Calu3 (cell line): ENCODE results near the gene RASSF9. TPM values are rescaled to one million over a fixed set of nuclear protein-coding genes. Genes with fewer than 3 reads are reported as not detected.
A peak's percentile ranks its signal among the peaks of the same experiment; 100 is the strongest.

ENCODE experiments used
- BruUV-seq: library from RNA; stranded (reverse); fragments of 400-500 nt; replicated peaks from 2 replicates; lab custom pipeline; 2021; lab: Mats Ljungman, UMichigan
- CTCF ChIA-PET: fragments of 300-600 bp; sonication (Branson Sonifier 250); formaldehyde crosslinking; loops from one replicate; lab custom pipeline; 2022; ENCODE audit warnings: antibody characterized with exemption; lab: Charles Lee
- DNase-seq: peaks from one replicate; pipeline ENCODE4 v3.0.0; 2022
- H3K27ac Mint-ChIP-seq: one replicate; pipeline ENCODE4 v1.8.0; 2022; ENCODE audit warnings: mixed read lengths; ENCODE audit not compliant: unreplicated experiment
- H3K27me3 Mint-ChIP-seq: one replicate; pipeline ENCODE4 v1.8.0; 2022; ENCODE audit warnings: mixed read lengths; ENCODE audit not compliant: unreplicated experiment
- H3K36me3 Mint-ChIP-seq: one replicate; pipeline ENCODE4 v1.8.0; 2022; ENCODE audit warnings: mild to moderate bottlenecking, moderate library complexity, mixed read lengths; ENCODE audit not compliant: insufficient read depth, unreplicated experiment
- H3K4me1 Mint-ChIP-seq: one replicate; pipeline ENCODE4 v1.8.0; 2022; ENCODE audit warnings: mild to moderate bottlenecking, low read depth, mixed read lengths; ENCODE audit not compliant: unreplicated experiment
- H3K4me3 Mint-ChIP-seq: one replicate; pipeline ENCODE4 v1.8.0; 2022; ENCODE audit warnings: mild to moderate bottlenecking, low read depth, moderate library complexity, mixed read lengths; ENCODE audit not compliant: unreplicated experiment
- H3K9me3 Mint-ChIP-seq: one replicate; pipeline ENCODE4 v1.8.0; 2022; ENCODE audit warnings: low read depth, mixed read lengths; ENCODE audit not compliant: unreplicated experiment
- intact Hi-C: fragments of 100-400 bp; cut with micrococcal nuclease; formaldehyde crosslinking; loops from one replicate; pipeline ENCODE4 v1.10.0; 2022; ENCODE audit not compliant: unreplicated experiment
- total RNA-seq: library from RNA; stranded (reverse); gene quantifications from 2 replicates; pipeline ENCODE4 v1.2.3, GENCODE V29; 2022
- TF ChIP-seq, protein P1 (sequence below): fragments of 200-600 bp; IDR thresholded peaks from one replicate; pipeline ENCODE4 v1.8.0; 2022; ENCODE audit warnings: antibody characterized with exemption; ENCODE audit not compliant: unreplicated experiment

RASSF9 gene
- total RNA-seq, 1 experiment from 2014 or later: 3.3 TPM

DNA sequence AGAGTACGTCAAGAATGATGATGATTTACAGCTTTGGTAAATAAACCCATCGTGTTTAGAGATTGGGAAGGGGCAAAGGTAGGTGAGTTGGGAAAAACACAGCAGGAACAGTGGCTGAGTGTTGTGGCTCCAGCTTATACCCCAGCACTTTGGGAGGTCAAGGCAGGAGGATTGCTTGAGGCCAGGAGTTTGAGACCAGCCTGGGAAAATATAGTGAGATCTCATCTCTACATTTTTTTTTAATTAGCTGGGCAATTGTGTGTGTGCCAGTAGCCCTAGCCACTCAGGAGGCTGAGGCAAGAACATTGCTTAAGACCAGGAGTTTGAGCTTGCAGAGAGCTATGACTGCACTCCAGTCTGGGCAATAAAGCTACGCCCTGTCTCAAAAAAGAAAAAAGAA is 77.1 kb downstream of the RASSF9 start:
- Mint-ChIP-seq H3K27ac (no peak overlapping the region), H3K27me3 (no peaks in the 10 kb centered on the region), H3K9me3 (peaks cover 10% of the 10 kb centered on the region), H3K36me3 (no peaks in the 10 kb centered on the region), H3K4me3 (peak overlapping the region; percentile 1), H3K4me1 (peaks cover 13% of the 10 kb centered on the region)
- TF ChIP-seq, protein P1, sequence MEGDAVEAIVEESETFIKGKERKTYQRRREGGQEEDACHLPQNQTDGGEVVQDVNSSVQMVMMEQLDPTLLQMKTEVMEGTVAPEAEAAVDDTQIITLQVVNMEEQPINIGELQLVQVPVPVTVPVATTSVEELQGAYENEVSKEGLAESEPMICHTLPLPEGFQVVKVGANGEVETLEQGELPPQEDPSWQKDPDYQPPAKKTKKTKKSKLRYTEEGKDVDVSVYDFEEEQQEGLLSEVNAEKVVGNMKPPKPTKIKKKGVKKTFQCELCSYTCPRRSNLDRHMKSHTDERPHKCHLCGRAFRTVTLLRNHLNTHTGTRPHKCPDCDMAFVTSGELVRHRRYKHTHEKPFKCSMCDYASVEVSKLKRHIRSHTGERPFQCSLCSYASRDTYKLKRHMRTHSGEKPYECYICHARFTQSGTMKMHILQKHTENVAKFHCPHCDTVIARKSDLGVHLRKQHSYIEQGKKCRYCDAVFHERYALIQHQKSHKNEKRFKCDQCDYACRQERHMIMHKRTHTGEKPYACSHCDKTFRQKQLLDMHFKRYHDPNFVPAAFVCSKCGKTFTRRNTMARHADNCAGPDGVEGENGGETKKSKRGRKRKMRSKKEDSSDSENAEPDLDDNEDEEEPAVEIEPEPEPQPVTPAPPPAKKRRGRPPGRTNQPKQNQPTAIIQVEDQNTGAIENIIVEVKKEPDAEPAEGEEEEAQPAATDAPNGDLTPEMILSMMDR: no peak
- no TSS peak for BruUV-seq
- intact Hi-C loops: no loop called here
- CTCF ChIA-PET: interaction anchor here (1.1 kb wide), 1 partner anchor 77 kb away, joined by 6 read pairs; the partner anchor contains the start of gene RASSF9
- no peak for DNase-seq

DNA sequence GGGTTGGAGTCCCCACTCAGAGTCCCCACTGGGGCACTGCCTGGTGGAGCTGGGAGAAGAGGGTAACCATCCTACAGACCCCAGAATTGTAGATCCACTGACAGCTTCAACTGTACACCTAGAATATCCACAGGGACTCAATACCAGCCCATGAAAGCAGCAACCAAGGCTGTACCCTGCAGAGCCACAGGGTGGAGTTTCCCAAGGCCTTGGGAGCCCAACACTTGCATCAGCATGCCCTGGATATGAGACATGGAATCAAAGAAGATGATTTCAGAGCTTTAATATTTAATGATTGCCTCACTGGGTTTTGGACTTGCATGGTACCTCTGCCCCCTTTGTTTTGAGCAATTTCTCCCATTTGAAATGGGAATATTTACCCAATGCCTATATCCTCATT is 80.4 kb downstream of the RASSF9 start:
- Mint-ChIP-seq H3K27me3 (no peaks in the 10 kb centered on the region), H3K4me1 (peaks cover 13% of the 10 kb centered on the region), H3K36me3 (no peaks in the 10 kb centered on the region), H3K4me3 (no peak overlapping the region), H3K9me3 (peaks cover 10% of the 10 kb centered on the region), H3K27ac (no peak overlapping the region)
- BruUV-seq: no TSS peak
- CTCF ChIA-PET: no interaction called here
- intact Hi-C loops: no loop called here
- DNase-seq: no peak
- TF ChIP-seq, protein P1: no peak

Other genes starting within 250 kb of the RASSF9 start
- gene NTS, start 37.9 kb upstream of the RASSF9 start, total RNA-seq: not detected in 2 replicates